ENCODE results near the gene PCDHGC3. TPM values are rescaled to one million over a fixed set of nuclear protein-coding genes. Genes with fewer than 3 reads are reported as not detected.

Gene PCDHGC3
- total and polyA plus RNA-seq, 2 of the 8 experiments (the other 6 are each of a cell fraction or from before 2014, with no cell fraction given), result 4.7 to 18.6 TPM

DNA sequence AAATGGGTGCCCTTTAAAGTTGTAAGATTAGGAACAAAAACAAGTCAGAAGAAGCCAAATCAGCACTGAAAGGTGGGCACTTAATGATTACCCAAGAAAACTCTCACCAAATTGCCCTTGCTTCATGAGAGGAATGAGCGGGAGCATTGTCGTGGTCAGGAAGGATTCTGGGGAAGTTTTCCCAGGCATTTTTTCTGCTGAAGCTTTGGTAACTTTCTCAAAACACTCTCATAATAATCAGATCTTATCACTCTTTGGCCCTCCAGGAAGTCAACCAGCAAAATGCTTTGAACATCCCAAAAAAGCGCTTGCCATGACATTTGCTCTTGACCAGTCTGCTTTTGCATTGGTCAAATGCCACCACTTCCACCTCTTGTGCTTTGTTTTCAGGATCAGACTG is 10.4 kb upstream of the PCDHGC3 start (continued):
- no peak for TF ChIP-seq CTCF (IDR thresholded peaks at IDR 0.05; ENCODE audit: control extremely low read depth in 1 of 3, insufficient read depth in 1 of 3, low read depth in 1 of 3, low read length in 3 of 3)
- TF ChIP-seq POLR2A (IDR thresholded peaks at IDR 0.05; ENCODE audit: control extremely low read depth in 1 of 2, low read depth in 2 of 2, low read length in 2 of 2), result no peak
- no peak for TF ChIP-seq SP4 (IDR thresholded peaks at IDR 0.05; ENCODE audit: low read length)
